ENCODE data around the gene TCF7L2. TPM values are rescaled to one million over a fixed set of nuclear protein-coding genes. Genes with fewer than 3 reads are reported as not detected.

TCF7L2 gene
- total RNA-seq, 1 experiment from 2014 or later: 45.2 TPM

DNA sequence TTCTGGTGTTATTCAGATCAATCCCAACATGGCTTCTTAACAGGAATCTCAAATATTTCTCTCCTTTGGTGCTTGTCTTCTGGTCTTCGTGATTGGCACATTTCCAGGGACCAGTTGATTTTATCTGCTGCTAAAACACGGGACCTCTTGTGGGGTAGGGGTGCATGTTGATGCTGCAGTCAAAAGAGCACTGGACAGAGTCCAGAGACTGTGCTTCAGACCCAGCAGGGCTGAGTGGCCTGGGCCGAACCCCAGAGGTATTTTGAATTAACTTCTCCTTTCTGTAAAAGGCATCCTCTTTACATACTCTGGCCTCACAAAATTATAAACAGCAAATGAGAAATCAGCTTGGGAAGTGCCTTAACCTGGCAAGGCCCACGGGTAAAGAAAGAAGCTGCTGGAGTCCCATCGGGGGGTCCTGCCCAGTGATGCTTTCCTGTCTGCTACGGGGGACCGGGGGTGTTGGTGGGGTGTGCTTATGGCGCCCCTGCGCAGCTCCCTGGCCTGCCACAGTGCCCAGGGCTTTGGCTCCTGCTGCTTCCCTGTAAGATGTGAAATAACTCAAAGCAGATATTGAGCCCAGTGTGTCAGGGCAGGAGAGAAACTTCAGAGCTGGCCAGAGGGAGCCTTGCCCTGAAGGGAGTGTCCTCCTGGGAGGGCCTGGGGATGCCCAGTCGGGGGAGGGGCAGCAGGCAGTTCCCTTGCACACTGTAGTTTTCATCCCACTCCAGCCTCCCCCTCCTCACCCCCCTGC is 230.5 kb downstream of the TCF7L2 start:
- Histone ChIP-seq H3K4me3 (ENCODE audit: low read depth in 2 of 2, low read length in 2 of 2) (no peak overlapping the region), H3K4me1 (ENCODE audit: control insufficient read depth, insufficient read depth, low read length) (no peaks in the 10 kb centered on the region), H3K27me3 (ENCODE audit: control insufficient read depth, insufficient read depth, low read length) (no peaks in the 10 kb centered on the region), H3K36me3 (ENCODE audit: control insufficient read depth, insufficient read depth, low read length) (no peaks in the 10 kb centered on the region), H3K27ac (ENCODE audit: low read length) (no peak overlapping the region), H3K9me3 (ENCODE audit: control insufficient read depth, insufficient read depth, low read depth, low read length) (no peaks in the 10 kb centered on the region)
- intact Hi-C loops (cut with micrococcal nuclease; ENCODE audit: unreplicated experiment): no loop called here
- BruUV-seq (replicated peaks): no TSS peak
- in situ Hi-C loops (cut with HindIII; ENCODE audit: low pct_unique_long_range_greater_than_20kb, low sequenced_read_pairs): no loop called here
- DNase-seq (ENCODE audit: low read depth, low spot score) (no peak), ATAC-seq (no peak)
- ChIA-PET CTCF (no interaction called here), POLR2A (no interaction called here)
- no peak for TF ChIP-seq POLR2AphosphoS5 (IDR thresholded peaks at IDR 0.05; ENCODE audit: low read depth, low read length)
- TF ChIP-seq, protein P1, sequence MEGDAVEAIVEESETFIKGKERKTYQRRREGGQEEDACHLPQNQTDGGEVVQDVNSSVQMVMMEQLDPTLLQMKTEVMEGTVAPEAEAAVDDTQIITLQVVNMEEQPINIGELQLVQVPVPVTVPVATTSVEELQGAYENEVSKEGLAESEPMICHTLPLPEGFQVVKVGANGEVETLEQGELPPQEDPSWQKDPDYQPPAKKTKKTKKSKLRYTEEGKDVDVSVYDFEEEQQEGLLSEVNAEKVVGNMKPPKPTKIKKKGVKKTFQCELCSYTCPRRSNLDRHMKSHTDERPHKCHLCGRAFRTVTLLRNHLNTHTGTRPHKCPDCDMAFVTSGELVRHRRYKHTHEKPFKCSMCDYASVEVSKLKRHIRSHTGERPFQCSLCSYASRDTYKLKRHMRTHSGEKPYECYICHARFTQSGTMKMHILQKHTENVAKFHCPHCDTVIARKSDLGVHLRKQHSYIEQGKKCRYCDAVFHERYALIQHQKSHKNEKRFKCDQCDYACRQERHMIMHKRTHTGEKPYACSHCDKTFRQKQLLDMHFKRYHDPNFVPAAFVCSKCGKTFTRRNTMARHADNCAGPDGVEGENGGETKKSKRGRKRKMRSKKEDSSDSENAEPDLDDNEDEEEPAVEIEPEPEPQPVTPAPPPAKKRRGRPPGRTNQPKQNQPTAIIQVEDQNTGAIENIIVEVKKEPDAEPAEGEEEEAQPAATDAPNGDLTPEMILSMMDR (IDR thresholded peaks at IDR 0.05): no peak
- TF ChIP-seq REST (IDR thresholded peaks at IDR 0.05; ENCODE audit: insufficient read depth in 1 of 2, low read depth in 2 of 2, low read length in 1 of 2): no peak
- TF ChIP-seq TCF7L2 (IDR thresholded peaks at IDR 0.05; ENCODE audit: low read depth, low read length): no peak
- no peak for TF ChIP-seq SIN3A (IDR thresholded peaks at IDR 0.05; ENCODE audit: borderline replicate concordance, insufficient read depth, low read depth, low read length)

GRCh38 chr10:113182154-113182553 is 232.1 kb downstream of the TCF7L2 start:
- Histone ChIP-seq H3K4me1 (ENCODE audit: control insufficient read depth, insufficient read depth, low read length) (no peaks in the 10 kb centered on the region), H3K27me3 (ENCODE audit: control insufficient read depth, insufficient read depth, low read length) (no peaks in the 10 kb centered on the region), H3K9me3 (ENCODE audit: control insufficient read depth, insufficient read depth, low read depth, low read length) (no peaks in the 10 kb centered on the region), H3K4me3 (ENCODE audit: low read depth in 2 of 2, low read length in 2 of 2) (no peak overlapping the region), H3K36me3 (ENCODE audit: control insufficient read depth, insufficient read depth, low read length) (no peaks in the 10 kb centered on the region), H3K27ac (ENCODE audit: low read length) (no peak overlapping the region)
- BruUV-seq (replicated peaks): no TSS peak
- in situ Hi-C loops (cut with HindIII; ENCODE audit: low pct_unique_long_range_greater_than_20kb, low sequenced_read_pairs): no loop called here
- no peak for ATAC-seq
- intact Hi-C loops (cut with micrococcal nuclease; ENCODE audit: unreplicated experiment): no loop called here
- no peak for DNase-seq (ENCODE audit: low read depth, low spot score)
- TF ChIP-seq REST (IDR thresholded peaks at IDR 0.05; ENCODE audit: insufficient read depth in 1 of 2, low read depth in 2 of 2, low read length in 1 of 2): no peak
- TF ChIP-seq SIN3A (IDR thresholded peaks at IDR 0.05; ENCODE audit: borderline replicate concordance, insufficient read depth, low read depth, low read length): no peak
- TF ChIP-seq TCF7L2 (IDR thresholded peaks at IDR 0.05; ENCODE audit: low read depth, low read length): no peak
- no peak for TF ChIP-seq POLR2AphosphoS5 (IDR thresholded peaks at IDR 0.05; ENCODE audit: low read depth, low read length)
- TF ChIP-seq, protein P1 (IDR thresholded peaks at IDR 0.05): no peak
- ChIA-PET POLR2A (no interaction called here), CTCF (no interaction called here)
